Measurements from ENCODE around the gene FLT3. TPM values are rescaled to one million over a fixed set of nuclear protein-coding genes. Genes with fewer than 3 reads are reported as not detected.

FLT3 gene
- polyA plus RNA-seq, 1 experiment: not detected

GRCh38 chr13:28002886-28003698 is 97.3 kb downstream of the FLT3 start:
- DNase-seq (ENCODE audit: low read depth): no peak
- TF ChIP-seq CTCF (IDR thresholded peaks at IDR 0.05; ENCODE audit: insufficient read depth, low read depth, low read length): no peak
- ChIA-PET POLR2A (no interaction called here), CTCF (interaction anchor here (1.0 kb wide), 1 partner anchor 22 kb away, joined by 3 read pairs; no protein-coding TSS in a partner anchor)
- no peaks in the 10 kb centered on the region for H3K36me3 ChIP-seq (ENCODE audit: control insufficient read depth, insufficient read depth, low read length)
- H3K27me3 ChIP-seq (ENCODE audit: control insufficient read depth, insufficient read depth, low read length): no peaks in the 10 kb centered on the region
- no peak overlapping the region for H3K4me3 ChIP-seq (ENCODE audit: low read depth, low read length)

GRCh38 chr13:28001837-28002473 is 98.4 kb downstream of the FLT3 start:
- H3K36me3 ChIP-seq (ENCODE audit: control insufficient read depth, insufficient read depth, low read length): no peaks in the 10 kb centered on the region
- ChIA-PET POLR2A (no interaction called here), CTCF (interaction anchor here (1.0 to 1.5 kb wide), 5 partner anchors 19 to 640 kb away, joined by 3 read pairs; no protein-coding TSS in a partner anchor)
- TF ChIP-seq CTCF (IDR thresholded peaks at IDR 0.05; ENCODE audit: insufficient read depth, low read depth, low read length): no peak
- H3K27me3 ChIP-seq (ENCODE audit: control insufficient read depth, insufficient read depth, low read length): no peaks in the 10 kb centered on the region
- H3K4me3 ChIP-seq (ENCODE audit: low read depth, low read length): no peak overlapping the region
- DNase-seq (ENCODE audit: low read depth): no peak

GRCh38 chr13:28001049-28001448 is 99.3 kb downstream of the FLT3 start:
- H3K4me3 ChIP-seq (ENCODE audit: low read depth, low read length): no peak overlapping the region
- no peaks in the 10 kb centered on the region for H3K36me3 ChIP-seq (ENCODE audit: control insufficient read depth, insufficient read depth, low read length)
- ChIA-PET POLR2A (no interaction called here), CTCF (interaction anchor here (0.5 to 1.5 kb wide), 5 partner anchors 18 to 1830 kb away, joined by 3 read pairs; no protein-coding TSS in a partner anchor)
- no peak for DNase-seq (ENCODE audit: low read depth)
- TF ChIP-seq CTCF (IDR thresholded peaks at IDR 0.05; ENCODE audit: insufficient read depth, low read depth, low read length): no peak
- H3K27me3 ChIP-seq (ENCODE audit: control insufficient read depth, insufficient read depth, low read length): no peaks in the 10 kb centered on the region

- DNase-seq (ENCODE audit: low read depth): no peak
- H3K4me3 ChIP-seq (ENCODE audit: low read depth, low read length): no peak overlapping the region
- ChIA-PET POLR2A (no interaction called here), CTCF (interaction anchor here (0.5 to 1.5 kb wide), 5 partner anchors 17 to 1830 kb away, joined by 3 read pairs; no protein-coding TSS in a partner anchor)
- H3K36me3 ChIP-seq (ENCODE audit: control insufficient read depth, insufficient read depth, low read length): no peaks in the 10 kb centered on the region
- TF ChIP-seq CTCF (IDR thresholded peaks at IDR 0.05; ENCODE audit: insufficient read depth, low read depth, low read length): no peak
- H3K27me3 ChIP-seq (ENCODE audit: control insufficient read depth, insufficient read depth, low read length): no peaks in the 10 kb centered on the region
Measured at GRCh38 chr13:28000567-28000966, 99.8 kb downstream of the FLT3 start.

GRCh38 chr13:27997904-27998522 is 102.4 kb downstream of the FLT3 start:
- Histone ChIP-seq H3K27me3 (ENCODE audit: control insufficient read depth, insufficient read depth, low read length) (no peaks in the 10 kb centered on the region), H3K36me3 (ENCODE audit: control insufficient read depth, insufficient read depth, low read length) (no peaks in the 10 kb centered on the region), H3K4me3 (ENCODE audit: low read depth, low read length) (no peak overlapping the region)
- peak; percentile 58 for TF ChIP-seq CTCF (IDR thresholded peaks at IDR 0.05; ENCODE audit: insufficient read depth, low read depth, low read length)
- ChIA-PET POLR2A (interaction anchor here (0.7 kb wide), 1 partner anchor 675 kb away, joined by 3 read pairs; no protein-coding TSS in a partner anchor), CTCF (interaction anchor here (0.7 to 1.9 kb wide), 7 partner anchors 12 to 636 kb away, joined by 3 to 8 read pairs (median 5); no protein-coding TSS in a partner anchor)
- no peak for DNase-seq (ENCODE audit: low read depth)
